SK-N-MC (cell line): Measurements from ENCODE around the gene PEX10.

Source experiments
- EZH2 ChIP-seq: fragments of 200-600 bp; sonication (generic); IDR thresholded peaks from one replicate; pipeline ENCODE4 v1.6.1; 2017; ENCODE audit warnings: antibody characterized with exemption
- FOXP2 ChIP-seq: optimal IDR thresholded peaks from 2 replicates; pipeline ENCODE3; 2011; ENCODE audit warnings: mild to moderate bottlenecking, moderate library complexity; ENCODE audit not compliant: insufficient read depth; ENCODE audit errors: extremely low read length, control extremely low read depth
- POLR2AphosphoS5 ChIP-seq: IDR thresholded peaks from 2 replicates; pipeline ENCODE4 v1.6.1; 2012; ENCODE audit warnings: mild to moderate bottlenecking, low read depth, low read length, borderline replicate concordance

DNA sequence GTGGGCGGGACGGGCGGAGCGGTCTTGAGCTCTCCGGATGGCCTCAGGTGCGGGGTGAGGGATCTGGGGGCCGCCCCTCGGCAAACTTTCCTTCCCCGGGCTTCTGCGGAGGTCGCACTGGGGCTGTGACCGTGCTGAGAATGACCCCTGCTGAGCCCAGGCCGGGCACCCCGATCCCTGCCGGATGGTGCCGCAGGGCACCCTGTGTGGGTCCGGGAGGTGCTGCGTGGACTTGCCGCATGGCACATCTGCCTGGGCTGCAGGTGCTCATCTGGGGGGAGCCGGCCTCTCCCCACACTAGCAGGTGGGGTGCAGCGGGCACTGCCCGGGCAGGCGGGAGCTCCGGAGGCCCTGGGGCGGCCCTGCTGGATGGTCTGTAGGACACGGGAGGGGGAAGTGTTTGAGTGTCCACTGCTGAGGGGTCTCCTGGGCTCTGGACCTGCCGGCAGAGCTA, 31.8 kb upstream of the PEX10 start:
- no peak for TF ChIP-seq EZH2
- no peak for TF ChIP-seq POLR2AphosphoS5
- no peak for TF ChIP-seq FOXP2
